Measurements from ENCODE around the gene TRAPPC2L.
"Not testable (repeated sequence)": the region's sequence is repeated elsewhere in the genome, so short reads cannot be mapped to it uniquely, and the experiment has no call there.

Gene TRAPPC2L

GRCh38 chr16:88819126-88819525 is 37.8 kb upstream of the TRAPPC2L start:
- DNase-seq = no peak

GRCh38 chr16:88820385-88821025 is 36.4 kb upstream of the TRAPPC2L start:
- DNase-seq = no peak

GRCh38 chr16:88821168-88821850 is 35.6 kb upstream of the TRAPPC2L start:
- DNase-seq = no peak

GRCh38 chr16:88822281-88823040 is 34.5 kb upstream of the TRAPPC2L start:
- no peak for DNase-seq

- not testable (repeated sequence) for DNase-seq
Observed at GRCh38 chr16:88823646-88824045, 33.3 kb upstream of the TRAPPC2L start.

GRCh38 chr16:88824256-88825077 is 32.5 kb upstream of the TRAPPC2L start:
- no peak for DNase-seq

- DNase-seq = no peak
Observed at GRCh38 chr16:88825146-88825545, 31.8 kb upstream of the TRAPPC2L start.

GRCh38 chr16:88826070-88826840 is 30.7 kb upstream of the TRAPPC2L start:
- no peak for DNase-seq

GRCh38 chr16:88827727-88828126 is 29.2 kb upstream of the TRAPPC2L start:
- no peak for DNase-seq

GRCh38 chr16:88828711-88829110 is 28.2 kb upstream of the TRAPPC2L start:
- no peak for DNase-seq

GRCh38 chr16:88830258-88830657 is 26.7 kb upstream of the TRAPPC2L start:
- DNase-seq = no peak

- no peak for DNase-seq
Observed at GRCh38 chr16:88830783-88831182, 26.1 kb upstream of the TRAPPC2L start.

GRCh38 chr16:88831838-88832237 is 25.1 kb upstream of the TRAPPC2L start:
- DNase-seq = no peak

GRCh38 chr16:88833086-88833485 is 23.8 kb upstream of the TRAPPC2L start:
- DNase-seq = no peak

GRCh38 chr16:88834670-88835069 is 22.3 kb upstream of the TRAPPC2L start:
- no peak for DNase-seq

- DNase-seq = no peak
Observed at GRCh38 chr16:88835383-88835782, 21.5 kb upstream of the TRAPPC2L start.

- DNase-seq = no peak
Observed at GRCh38 chr16:88835818-88836217, 21.1 kb upstream of the TRAPPC2L start.

GRCh38 chr16:88836791-88837190 is 20.1 kb upstream of the TRAPPC2L start:
- DNase-seq = no peak

GRCh38 chr16:88837806-88838205 is 19.1 kb upstream of the TRAPPC2L start:
- no peak for DNase-seq

- DNase-seq = no peak
Observed at GRCh38 chr16:88838566-88838965, 18.4 kb upstream of the TRAPPC2L start.

- no peak for DNase-seq
Observed at GRCh38 chr16:88839026-88839529, 17.8 kb upstream of the TRAPPC2L start.
